GM18505 (cell line): ENCODE measurements around the gene SIPA1L3.
A peak's percentile ranks its signal among the peaks of the same experiment; 100 is the strongest.

Source experiments
- ATAC-seq: cut with Tn5 transposase; IDR thresholded peaks from one replicate; pipeline ENCODE4 v1.9.1; 2021; ENCODE audit not compliant: unreplicated experiment
- POLR2A ChIP-seq: IDR thresholded peaks from 4 replicates; pipeline ENCODE4 v1.6.1; 2011; ENCODE audit warnings: borderline replicate concordance; ENCODE audit not compliant: insufficient read depth, insufficient read length; ENCODE audit errors: extremely low read depth

The SIPA1L3 gene

GRCh38 chr19:38250428-38250820 is 343.4 kb downstream of the SIPA1L3 start:
- no peak for TF ChIP-seq POLR2A
- no peak for ATAC-seq

- no peak for TF ChIP-seq POLR2A
- no peak for ATAC-seq
Observed at GRCh38 chr19:38250821-38251563, 344.0 kb downstream of the SIPA1L3 start.

GRCh38 chr19:38251564-38252051 is 344.6 kb downstream of the SIPA1L3 start:
- no peak for TF ChIP-seq POLR2A
- ATAC-seq: no peak

GRCh38 chr19:38252385-38252784 is 345.4 kb downstream of the SIPA1L3 start:
- no peak for ATAC-seq
- no peak for TF ChIP-seq POLR2A

- ATAC-seq: no peak
- peak; percentile 45 for TF ChIP-seq POLR2A
Observed at GRCh38 chr19:38252941-38253691, 346.1 kb downstream of the SIPA1L3 start.

GRCh38 chr19:38253788-38254187 is 346.8 kb downstream of the SIPA1L3 start:
- no peak for ATAC-seq
- TF ChIP-seq POLR2A: no peak

GRCh38 chr19:38255383-38256014 is 348.5 kb downstream of the SIPA1L3 start:
- no peak for TF ChIP-seq POLR2A
- ATAC-seq: no peak
